GM19193 (cell line): ENCODE results near the gene DIAPH1.

Source experiments
- POLR2A ChIP-seq: IDR thresholded peaks from 4 replicates; pipeline ENCODE4 v1.6.1; 2011; ENCODE audit not compliant: insufficient read depth, insufficient read length; ENCODE audit errors: extremely low read depth

The DIAPH1 gene

GRCh38 chr5:141513627-141514329 is 105.0 kb downstream of the DIAPH1 start:
- TF ChIP-seq POLR2A = no peak

GRCh38 chr5:141512911-141513626 is 105.7 kb downstream of the DIAPH1 start:
- TF ChIP-seq POLR2A = no peak

- no peak for TF ChIP-seq POLR2A
These were observed 106.3 kb downstream of the DIAPH1 start for GRCh38 chr5:141512390-141512910.

GRCh38 chr5:141511771-141512325 is 107.0 kb downstream of the DIAPH1 start:
- TF ChIP-seq POLR2A = no peak

GRCh38 chr5:141510850-141511601 is 107.8 kb downstream of the DIAPH1 start:
- TF ChIP-seq POLR2A = peak; percentile 78

- no peak for TF ChIP-seq POLR2A
These were observed 108.6 kb downstream of the DIAPH1 start for GRCh38 chr5:141510160-141510559.

- TF ChIP-seq POLR2A = peak; percentile 49
These were observed 109.8 kb downstream of the DIAPH1 start for GRCh38 chr5:141508798-141509611.

- no peak for TF ChIP-seq POLR2A
These were observed 110.4 kb downstream of the DIAPH1 start for GRCh38 chr5:141508440-141508797.

GRCh38 chr5:141507387-141508091 is 111.3 kb downstream of the DIAPH1 start:
- TF ChIP-seq POLR2A = no peak

- TF ChIP-seq POLR2A = no peak
These were observed 112.2 kb downstream of the DIAPH1 start for GRCh38 chr5:141506381-141507155.

- TF ChIP-seq POLR2A = no peak
These were observed 114.6 kb downstream of the DIAPH1 start for GRCh38 chr5:141504216-141504615.

- TF ChIP-seq POLR2A = no peak
These were observed 115.1 kb downstream of the DIAPH1 start for GRCh38 chr5:141503681-141504080.

- TF ChIP-seq POLR2A = no peak
These were observed 117.0 kb downstream of the DIAPH1 start for GRCh38 chr5:141501761-141502160.

GRCh38 chr5:141496038-141496437 is 122.8 kb downstream of the DIAPH1 start:
- TF ChIP-seq POLR2A = no peak

GRCh38 chr5:141495453-141495811 is 123.4 kb downstream of the DIAPH1 start:
- no peak for TF ChIP-seq POLR2A
